Stimulated activated CD8-positive, alpha-beta memory T cell treated with anti-CD3 and anti-CD28 coated beads, Interleukin-12 subunit alpha, Interleukin-12 subunit beta, amount 100 ng/mL, for 4 hours (primary cell): ENCODE results near the gene PPP6C.
"Not testable (repeated sequence)": the region's sequence is repeated elsewhere in the genome, so short reads cannot be mapped to it uniquely, and the experiment has no call there.

Source experiments
- DNase-seq: peaks from one replicate; pipeline ENCODE4 v3.0.0-alpha.2; 2020; ENCODE audit warnings: low read depth

PPP6C gene

DNA sequence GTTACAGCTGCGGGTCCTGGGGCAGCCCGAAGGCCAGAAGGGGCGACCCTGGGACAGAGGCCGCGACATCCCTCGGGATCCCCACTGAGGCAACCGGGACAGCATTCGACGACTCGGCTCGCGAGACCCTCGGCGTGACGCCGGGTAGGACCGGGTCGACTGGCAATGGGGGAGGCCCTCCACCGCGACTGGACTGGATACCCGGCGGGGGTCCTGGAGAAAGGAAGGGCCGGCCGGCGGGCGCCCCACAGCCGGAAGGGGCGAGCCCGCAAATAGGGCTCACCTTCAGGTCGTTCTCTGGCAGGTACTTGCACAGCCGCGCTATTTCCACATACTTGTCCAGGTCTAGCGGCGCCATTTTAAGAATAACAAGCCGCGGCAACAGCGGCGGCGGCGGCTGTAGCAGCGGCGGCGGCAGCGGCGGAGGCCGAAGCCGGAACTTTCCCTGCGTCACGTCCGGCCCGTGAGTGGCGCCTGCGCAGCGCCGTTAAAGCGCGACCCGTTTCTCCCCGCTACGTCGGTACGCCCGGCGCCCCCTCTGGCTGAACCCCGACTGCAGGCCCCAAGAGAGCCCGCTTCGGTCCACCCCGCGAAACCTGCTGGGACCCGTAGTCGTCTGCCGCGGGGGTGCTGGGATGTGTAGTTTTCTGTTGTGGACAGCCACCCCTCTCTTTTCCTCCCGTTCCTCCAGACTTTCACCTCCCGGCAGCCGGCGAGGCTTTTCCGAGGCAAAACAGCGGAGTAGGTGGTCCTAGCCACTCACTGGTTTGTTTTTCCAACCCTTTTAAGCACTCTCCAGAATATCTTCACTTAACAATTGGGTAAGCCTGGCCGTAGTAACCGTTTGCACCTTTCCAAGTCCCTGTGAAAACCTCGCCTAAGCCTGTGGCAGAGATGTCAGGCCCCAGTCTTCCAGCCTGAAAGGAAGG, at the start of gene PPP6C:
TSS of gene PPP6C (minus strand) at position 443 of the 929 bp plus-strand sequence. CDS start at position 358, 85 bp downstream.
- peak; percentile 95 for DNase-seq

DNA sequence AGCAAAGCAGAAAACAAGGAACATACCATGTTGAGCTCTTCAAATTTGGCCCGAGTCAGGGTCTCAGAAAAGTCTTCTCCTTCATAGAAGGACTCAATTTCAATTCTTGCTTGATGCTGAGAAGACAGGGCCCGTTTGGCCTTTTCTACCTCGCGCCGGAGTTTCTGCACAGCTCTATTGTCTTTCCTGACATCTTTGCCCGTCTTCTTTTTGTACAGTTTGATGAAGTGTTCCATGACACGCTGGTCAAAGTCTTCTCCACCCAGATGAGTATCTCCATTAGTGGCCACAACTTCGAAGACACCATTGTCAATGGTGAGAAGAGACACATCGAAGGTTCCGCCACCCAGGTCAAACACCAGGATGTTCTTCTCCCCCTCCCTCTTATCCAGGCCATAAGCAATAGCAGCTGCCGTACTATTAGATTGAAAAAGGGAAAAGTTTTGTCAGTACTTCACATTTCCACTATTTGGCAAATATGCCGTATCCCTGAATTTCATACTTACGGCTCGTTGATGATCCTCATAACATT, 49.4 kb upstream of the PPP6C start:
- no peak for DNase-seq

DNA sequence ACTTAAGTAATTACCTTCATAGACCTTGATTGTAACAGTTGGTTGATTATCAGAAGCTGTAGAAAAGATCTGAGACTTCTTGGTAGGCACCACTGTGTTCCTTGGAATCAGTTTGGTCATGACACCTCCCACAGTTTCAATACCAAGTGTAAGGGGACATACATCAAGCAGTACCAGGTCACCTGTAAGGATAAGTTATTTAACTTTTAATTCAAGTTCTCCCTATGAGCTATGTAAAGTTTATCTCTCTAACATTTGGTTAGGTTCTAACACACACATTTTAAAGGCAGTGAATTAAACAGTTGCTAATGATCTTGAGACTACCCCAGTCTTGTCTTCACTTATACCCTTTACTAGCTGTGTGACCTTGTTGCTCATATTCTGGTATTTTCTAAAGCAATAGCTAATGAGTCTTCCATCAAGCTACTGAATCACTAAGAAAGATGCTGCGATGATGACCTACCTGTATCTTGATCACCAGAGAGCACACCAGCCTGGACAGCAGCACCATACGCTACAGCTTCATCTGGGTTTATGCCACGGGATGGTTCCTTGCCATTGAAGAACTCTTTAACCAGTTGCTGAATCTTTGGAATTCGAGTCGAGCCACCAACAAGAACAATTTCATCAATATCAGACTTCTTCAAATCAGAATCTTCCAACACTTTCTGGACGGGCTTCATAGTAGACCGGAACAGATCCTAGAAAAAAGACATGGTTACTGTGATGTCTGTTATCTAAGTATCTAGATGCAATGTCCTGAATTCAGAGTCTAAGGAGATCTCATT, 48.7 kb upstream of the PPP6C start:
- DNase-seq: no peak

DNA sequence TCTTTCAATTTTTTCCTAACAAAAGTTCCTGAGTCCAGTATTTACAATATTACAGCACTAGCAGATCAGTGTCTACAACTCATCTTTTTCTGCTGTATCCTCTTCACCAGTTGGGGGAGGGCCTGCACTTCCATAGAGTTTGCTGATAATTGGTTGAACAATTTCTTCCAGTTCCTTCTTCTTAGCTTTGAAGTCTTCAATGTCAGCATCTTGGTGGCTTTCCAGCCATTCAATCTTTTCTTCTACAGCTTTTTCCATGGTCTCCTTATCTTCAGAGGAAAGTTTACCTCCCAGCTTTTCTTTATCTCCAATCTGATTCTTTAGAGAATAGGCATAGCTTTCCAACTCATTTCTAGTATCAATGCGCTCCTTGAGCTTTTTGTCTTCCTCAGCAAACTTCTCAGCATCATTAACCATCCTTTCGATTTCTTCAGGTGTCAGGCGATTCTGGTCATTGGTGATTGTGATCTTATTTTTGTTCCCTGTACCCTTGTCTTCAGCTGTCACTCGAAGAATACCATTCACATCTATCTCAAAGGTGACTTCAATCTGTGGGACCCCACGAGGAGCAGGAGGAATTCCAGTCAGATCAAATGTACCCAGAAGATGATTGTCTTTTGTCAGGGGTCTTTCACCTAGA, 47.0 kb upstream of the PPP6C start:
- DNase-seq: not testable (repeated sequence)

DNA sequence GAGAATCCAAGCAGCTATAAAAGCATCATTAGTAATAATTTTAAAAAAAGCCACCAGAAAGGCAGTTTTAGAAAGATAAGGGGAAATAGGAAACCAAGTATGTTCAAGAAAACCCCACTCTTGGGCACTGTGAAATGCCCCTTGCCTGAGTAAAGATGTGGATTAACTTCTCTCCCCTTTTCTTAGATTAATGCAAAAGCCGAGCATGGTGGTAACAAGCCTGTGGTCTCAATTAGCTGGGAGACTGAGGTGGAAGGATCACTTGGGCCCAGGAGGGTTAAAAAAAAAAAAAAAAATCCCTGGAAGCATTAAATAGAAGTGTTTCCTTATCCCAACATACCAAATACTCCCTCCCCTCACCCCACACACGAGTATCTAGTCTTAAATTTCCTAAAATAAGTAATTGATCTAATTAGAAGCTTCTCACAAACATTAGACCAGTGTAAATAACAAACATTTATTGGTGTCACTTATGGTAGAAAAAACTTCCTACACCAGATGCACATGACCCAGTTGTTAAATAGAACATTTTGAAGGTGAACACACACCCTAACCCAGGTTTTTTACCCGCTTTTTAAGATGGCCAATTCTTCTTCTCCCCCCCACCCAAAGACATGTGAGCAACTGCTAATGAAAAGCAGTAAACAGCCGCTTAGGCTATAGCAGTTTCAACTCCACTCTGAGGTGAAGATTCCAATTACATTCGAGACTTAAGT, 46.4 kb upstream of the PPP6C start:
- no peak for DNase-seq

DNA sequence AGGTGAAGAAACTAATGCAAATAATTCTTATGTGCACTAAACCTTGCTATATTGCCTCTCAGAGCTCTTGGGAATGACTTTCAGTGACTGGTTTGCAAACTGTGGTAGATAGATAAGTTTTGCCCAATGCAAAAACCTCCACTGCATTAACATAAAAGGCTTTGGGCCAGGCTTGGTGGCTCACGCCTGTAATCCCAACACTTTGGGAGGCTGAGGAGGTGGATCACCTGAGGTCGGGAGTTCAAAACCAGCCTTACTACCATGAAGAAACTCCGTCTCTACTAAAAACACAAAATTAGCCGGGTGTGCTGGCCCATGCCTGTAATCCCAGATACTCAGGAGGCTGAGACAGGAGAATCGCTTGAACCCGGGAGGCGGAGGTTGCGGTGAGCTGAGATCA, 44.5 kb upstream of the PPP6C start:
- not testable (repeated sequence) for DNase-seq

DNA sequence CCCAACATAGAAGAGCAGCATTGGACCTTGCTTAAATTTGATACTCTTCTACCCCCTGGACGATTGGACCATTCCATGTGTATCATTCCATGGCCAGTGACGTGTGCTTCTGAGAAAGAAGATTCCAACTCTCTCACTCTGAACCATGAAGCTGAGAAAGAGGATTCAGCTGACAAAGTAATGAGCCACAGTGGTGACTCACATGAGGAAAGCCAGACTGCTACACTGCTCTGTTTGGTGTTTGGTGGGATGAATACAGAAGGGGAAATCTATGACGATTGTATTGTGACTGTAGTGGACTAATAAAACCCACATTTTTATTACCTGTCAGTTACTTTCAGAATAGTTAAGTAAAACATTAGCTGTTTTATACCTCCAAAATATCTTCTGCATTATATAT, 44.1 kb upstream of the PPP6C start:
- no peak for DNase-seq

DNA sequence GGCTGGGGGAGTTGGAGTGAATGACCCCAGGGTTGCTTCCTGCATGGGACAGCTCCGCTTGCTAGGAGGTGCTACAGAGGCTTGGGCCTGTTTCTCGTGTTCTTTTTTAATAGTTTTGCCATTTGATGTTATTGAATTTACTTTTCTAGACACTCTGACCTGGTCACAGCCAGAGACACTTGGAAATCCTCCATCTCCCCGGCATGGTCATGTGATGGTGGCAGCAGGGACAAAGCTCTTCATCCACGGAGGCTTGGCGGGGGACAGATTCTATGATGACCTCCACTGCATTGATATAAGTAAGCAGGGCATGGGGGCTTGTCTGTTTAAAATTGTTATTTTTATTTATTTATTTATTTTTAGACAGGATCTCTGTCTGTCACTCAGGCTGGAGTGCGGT, 38.2 kb upstream of the PPP6C start:
- DNase-seq: no peak

DNA sequence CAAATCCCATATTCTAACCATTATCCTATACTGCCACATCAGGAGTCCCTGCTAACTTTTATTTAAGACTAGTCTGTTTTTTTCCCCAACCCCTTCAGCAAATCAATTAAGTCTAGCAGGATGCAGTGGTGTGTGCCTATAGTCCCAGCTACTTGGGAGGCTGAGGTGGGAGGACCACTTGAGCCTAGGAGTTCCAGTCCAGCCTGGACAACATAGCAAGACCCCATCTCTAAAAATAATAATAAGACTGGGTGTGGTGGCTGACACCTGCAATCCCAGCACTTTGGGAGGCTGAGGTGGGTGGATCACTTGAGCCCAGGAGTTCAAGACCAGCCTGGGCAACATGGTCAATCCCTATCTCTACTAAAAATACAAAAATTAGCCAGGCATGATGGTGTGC, 35.3 kb upstream of the PPP6C start:
- not testable (repeated sequence) for DNase-seq

DNA sequence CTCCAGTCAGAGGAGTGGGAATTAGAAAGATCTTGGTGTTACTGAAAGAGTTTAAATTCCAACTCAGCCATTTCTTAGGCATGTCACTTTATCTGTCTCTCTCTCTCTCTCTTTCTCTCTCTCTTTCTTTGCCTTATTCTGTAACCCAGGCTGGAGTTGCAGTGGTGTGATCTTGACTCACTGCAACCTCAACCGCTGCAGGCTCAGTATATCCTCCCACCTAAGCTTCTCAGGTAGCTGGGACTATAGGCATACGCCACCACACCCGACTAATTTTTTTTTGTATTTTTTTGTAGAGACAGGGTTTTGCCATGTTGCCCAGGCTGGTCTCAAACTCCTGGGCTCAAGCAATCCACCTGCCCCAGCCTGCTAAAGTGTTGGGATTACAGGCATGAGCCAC, 29.0 kb upstream of the PPP6C start:
- no peak for DNase-seq

DNA sequence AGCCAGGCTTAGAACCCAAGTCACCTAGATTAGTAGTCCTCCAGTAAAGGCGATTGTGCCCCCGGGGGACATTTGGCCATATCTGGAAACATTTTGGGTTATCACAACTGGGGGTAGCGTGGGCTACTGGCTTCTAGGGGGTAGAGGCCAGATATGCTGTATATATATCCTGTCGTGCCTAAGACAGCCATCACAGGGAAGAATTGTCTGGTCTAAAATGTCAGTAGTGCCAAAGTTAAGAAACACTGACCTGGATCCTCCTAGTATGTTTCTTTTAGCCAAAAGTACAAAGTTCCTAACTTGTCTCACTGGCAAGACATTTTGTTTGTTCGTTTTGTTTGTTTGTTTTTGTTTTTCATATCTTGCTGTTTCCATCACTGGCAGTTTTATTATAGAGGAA, 24.6 kb upstream of the PPP6C start:
- DNase-seq: no peak

DNA sequence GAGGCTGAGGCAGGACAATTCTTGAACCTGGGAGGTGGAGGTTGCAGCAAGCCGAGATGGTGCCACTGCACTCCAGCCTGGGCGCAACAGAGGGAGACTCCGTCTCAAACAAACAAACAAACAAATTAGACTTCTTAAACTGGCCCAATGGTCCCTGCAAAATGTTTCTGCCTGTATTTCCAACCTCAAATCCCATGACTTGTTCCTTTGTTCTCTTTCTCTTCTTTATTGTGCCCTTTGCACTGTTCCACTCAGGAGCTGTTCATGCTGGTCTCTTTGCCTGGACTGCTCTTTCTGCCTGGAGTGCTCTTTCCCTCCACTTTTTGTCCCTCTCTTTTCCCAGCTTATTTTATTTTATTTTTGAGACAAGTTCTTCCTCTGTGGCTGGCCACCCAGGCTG, 14.9 kb upstream of the PPP6C start:
- DNase-seq: no peak

DNA sequence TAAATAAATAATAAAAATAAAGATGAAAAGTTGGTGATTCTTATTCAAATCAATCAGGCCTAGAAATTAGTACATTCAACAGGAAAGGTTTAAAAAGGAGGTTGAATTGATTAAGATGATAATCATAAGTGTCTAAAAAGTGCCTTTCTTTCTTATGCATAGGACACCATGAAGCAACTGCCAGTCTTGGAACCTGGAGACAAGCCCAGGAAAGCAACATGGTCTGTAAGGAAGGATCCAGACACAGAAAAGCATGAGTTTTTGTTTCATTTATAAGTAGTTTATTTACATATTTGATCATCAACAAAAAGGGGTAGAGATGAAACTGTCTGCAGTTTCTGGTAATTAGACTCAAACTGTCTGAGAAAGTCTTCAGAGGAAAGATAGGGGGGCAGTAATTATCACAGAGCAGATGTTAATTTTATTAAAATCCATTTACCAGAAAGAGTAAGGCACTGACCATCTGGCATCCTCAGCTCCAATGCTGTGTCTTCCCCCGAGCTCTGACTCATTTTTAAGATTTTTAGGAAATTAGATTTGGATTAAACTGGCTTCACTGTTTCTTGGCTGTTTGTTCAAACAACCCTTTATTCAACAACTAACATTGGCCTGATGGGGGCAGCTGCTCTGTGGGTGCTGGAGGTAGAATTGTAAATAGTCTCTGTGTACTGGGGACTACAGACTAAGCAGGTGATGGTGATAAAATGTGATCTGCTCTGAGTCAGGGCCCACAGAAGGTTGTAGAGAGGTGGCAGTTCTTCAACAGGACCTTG, 13.4 kb upstream of the PPP6C start:
- DNase-seq: no peak

DNA sequence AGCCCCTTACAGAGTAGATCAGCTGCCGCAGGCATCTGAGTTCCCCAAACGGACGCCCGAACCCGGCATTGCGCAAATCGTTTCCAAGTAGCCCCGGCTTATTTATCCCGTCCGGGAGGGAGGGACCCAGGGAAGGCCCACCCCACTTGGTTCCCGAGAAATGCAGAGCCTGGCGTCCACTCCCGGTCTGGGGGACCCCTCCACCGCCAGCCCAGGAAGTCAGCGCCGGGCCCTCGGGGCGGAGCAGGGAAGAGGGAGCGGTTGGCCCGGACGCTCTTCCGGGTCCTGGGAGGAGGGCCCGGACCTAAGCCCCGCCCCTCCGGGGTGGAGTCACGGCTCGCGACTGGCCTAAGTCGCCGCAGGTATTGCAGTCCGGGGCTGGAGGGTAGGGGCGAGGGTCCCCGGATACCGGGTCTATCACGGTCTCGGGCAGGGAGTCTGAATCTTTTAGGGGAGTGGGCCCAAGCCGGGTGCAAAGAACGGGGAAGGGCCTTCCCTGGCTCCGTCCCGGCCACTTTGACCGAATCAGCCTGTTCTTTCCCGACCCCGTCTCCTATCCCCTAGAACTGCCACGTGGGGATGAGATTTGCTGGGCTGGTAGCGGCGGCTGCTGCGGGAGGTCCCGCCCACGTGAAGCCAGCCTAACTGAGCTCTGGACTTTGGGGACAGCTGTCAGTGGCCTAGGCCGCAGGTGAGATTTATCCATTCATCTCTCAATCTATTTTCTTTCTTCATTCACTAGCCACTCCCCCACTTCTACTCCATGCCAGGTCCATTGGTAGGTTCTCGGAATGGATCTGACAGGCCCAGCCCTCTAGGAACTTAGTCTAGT, 10.8 kb upstream of the PPP6C start, which contains the start of gene RABEPK:
TSS of gene RABEPK (plus strand) at position 327 of the 832 bp plus-strand sequence. CDS start 2,472 bp downstream, outside the sequence.
- peak; percentile 79 for DNase-seq

DNA sequence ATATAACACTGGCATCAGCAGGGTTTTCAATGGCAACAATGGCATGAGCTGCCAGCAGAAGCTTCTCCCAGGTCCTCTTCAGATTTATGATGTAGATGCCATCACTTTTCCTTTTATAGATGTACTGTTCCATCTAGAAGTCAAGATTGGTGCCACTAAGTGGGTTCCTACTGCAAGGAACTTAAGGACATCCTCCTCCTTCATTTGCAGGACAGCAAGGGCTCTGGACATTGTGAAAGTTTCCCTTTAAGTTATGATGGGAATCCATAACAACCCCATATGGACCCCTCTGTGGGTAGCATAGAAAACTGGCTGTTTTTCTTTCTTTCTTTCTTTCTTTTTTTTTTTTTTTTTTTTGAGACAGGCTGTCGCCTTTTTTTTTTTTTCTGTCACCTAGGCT, 6.0 kb upstream of the PPP6C start:
- not testable (repeated sequence) for DNase-seq

DNA sequence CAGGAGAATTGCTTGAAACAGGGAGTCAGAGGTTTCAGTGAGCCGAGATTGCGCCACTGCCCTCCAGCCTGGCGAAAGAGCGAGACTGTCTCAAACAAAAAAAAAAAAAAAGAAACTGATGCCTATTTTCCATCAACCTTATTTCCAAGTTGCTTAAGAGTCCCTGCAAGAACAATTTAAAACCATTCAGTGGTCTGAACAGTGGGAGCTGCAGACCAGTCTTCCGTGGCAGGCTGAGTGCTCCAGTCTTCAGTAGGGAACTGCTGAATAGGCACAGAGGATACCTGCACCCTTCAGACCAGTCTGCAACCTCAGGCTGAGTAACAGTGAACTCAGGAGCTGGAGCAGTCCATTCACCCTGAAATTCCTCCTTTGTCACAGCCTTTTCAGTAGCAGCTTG, 4.9 kb upstream of the PPP6C start:
- not testable (repeated sequence) for DNase-seq

DNA sequence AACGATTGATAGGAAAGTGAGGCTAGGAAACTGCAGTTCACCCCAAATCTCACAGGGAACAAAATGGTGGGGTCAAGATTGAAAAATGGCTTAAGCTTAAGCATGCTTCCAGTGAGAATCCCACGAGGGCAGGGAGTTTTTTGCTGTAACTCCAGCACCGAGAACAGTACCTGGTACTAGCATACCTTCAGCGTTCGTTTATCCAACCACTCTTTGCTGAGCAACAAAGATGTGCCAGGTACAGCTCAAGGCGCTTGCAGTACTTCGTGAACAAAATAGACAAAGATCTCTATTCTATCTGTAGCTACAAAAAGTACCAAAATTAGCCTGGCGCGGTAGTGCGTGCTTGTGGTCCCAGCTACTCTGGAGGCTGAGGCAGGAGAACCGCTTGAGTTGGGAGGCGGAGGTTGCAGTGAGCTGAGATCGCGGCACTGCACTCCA, 778 bp upstream of the PPP6C start:
- DNase-seq: no peak

DNA sequence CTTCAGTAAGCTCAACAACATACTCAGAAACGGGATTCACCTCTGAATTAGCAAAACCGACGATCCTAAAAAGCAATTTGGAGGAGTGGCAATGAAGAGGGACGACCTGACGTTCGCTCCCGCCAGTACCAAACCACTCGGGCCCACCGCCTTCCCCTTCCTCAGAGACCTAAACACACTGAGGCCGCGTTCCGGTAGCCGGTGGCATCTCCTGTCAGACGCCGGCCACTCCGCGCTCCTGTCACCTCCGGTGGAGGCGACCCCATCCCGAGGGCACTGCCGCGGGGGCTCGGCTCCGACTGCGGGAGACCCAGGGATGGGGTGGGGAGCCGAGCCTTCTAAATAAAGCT, 617 bp downstream of the PPP6C start:
- peak; percentile 13 for DNase-seq

DNA sequence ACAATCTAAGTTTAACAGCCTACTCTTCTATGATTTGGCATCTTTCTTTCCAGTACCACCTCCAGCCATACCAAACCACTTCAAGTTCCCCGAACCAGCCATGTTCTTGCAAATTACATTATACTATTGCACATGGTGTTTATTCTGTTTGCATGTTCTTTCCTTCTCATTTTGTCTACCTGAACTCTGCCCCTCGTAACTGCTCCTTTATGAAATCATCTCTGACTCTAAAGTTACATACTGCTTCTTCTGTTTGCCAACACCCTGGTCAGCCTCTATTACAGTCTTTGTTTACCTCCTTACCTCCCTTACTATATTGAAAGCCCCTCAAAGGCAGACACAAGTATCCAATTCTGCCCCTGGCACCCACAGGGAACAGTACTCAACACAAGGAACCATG, 6.0 kb downstream of the PPP6C start:
- no peak for DNase-seq

DNA sequence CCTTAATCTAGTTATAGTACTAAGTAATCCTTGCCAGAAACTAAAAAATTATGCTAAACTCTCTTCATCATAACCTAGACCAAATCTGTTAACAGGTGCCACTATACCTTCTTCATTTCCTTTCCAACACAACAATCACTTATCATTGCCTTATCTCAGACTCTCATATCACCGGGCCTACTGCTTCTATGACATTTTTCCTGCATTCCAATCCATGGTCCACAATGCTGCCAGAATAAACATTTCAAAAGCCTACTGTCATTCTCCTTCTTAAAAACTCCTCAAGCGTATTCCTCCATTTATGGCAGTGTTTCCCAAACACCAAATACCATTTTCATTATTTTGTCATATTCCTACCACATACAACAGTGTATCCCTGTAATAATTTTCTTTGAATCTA, 6.5 kb downstream of the PPP6C start:
- no peak for DNase-seq
